HG03097 (cell line): Measurements from ENCODE around the gene RTN4RL1.
A peak's percentile ranks its signal among the peaks of the same experiment; 100 is the strongest.

Experiments used
- ATAC-seq: cut with Tn5 transposase; IDR thresholded peaks from one replicate; pipeline ENCODE4 v1.9.1; 2021; ENCODE audit not compliant: unreplicated experiment, low FRiP score

The RTN4RL1 gene, protein sequence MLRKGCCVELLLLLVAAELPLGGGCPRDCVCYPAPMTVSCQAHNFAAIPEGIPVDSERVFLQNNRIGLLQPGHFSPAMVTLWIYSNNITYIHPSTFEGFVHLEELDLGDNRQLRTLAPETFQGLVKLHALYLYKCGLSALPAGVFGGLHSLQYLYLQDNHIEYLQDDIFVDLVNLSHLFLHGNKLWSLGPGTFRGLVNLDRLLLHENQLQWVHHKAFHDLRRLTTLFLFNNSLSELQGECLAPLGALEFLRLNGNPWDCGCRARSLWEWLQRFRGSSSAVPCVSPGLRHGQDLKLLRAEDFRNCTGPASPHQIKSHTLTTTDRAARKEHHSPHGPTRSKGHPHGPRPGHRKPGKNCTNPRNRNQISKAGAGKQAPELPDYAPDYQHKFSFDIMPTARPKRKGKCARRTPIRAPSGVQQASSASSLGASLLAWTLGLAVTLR

GRCh38 chr17:2025220-2025621 lies at the start of gene RTN4RL1:
TSS of gene RTN4RL1 (minus strand) at chr17:2025334. CDS start at chr17:2024865, 469 bp downstream.
- ATAC-seq, result no peak

DNA sequence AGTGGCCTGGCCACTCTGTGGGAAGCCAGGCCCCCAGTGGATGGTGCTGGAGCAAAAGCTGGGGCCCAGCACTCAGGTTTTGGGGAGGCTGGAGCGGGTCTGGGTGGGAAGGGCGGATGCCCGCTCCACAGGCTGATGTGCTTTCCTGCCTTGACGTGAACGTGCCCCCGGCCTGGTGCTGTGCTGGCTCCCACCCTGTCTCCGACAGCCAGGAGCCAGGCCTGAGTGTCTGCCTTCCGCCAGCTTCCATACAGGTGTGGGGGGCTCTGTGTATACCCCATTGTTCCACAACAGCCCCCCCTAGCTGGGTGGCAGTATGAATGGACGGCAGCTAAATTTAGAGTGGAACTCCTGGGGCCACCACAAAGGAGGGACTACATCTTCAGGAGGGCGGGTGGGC lies 49.8 kb upstream of the RTN4RL1 start:
- no peak for ATAC-seq

- no peak for ATAC-seq
These were observed 46.5 kb upstream of the RTN4RL1 start for GRCh38 chr17:2071455-2072281.

GRCh38 chr17:2071024-2071385 lies 45.9 kb upstream of the RTN4RL1 start:
- ATAC-seq, result no peak

- ATAC-seq, result peak; percentile 81
These were observed 45.3 kb upstream of the RTN4RL1 start for GRCh38 chr17:2070241-2071023.

DNA sequence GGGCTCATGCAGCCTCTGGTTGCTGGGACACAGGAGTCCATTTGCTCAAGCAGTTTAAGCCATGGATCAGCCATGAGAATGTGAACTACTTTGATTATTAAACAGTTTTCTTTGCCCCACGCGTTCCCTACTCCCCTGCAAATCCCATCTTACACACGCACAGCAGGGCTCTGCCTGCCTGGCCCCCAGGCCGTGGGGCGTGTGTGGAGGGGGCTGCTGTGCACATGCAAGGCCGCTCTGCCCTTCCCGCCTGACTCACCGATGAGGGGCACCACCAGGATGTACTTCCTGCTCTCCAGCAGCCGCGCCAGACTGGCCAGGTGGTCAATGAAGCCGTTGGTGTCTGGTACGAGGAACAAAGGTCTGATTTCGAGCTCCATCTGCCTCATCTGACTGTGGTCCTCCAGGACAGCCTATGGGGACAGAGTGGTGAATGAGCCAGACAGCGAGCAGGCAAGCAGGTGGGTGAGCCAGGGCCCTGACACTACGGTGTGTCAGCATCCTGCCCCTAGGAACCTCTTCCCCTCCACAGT lies 43.5 kb upstream of the RTN4RL1 start:
- ATAC-seq, result no peak

- ATAC-seq, result no peak
These were observed 42.9 kb upstream of the RTN4RL1 start for GRCh38 chr17:2068031-2068518.

- ATAC-seq, result no peak
These were observed 42.5 kb upstream of the RTN4RL1 start for GRCh38 chr17:2067608-2068024.

GRCh38 chr17:2067048-2067561 lies 42.0 kb upstream of the RTN4RL1 start:
- ATAC-seq, result no peak

GRCh38 chr17:2065949-2066400 lies 40.8 kb upstream of the RTN4RL1 start:
- ATAC-seq, result no peak

GRCh38 chr17:2064980-2065785 lies 40.0 kb upstream of the RTN4RL1 start:
- ATAC-seq, result no peak

GRCh38 chr17:2064520-2064971 lies 39.4 kb upstream of the RTN4RL1 start:
- ATAC-seq, result no peak

- ATAC-seq, result no peak
These were observed 39.0 kb upstream of the RTN4RL1 start for GRCh38 chr17:2064147-2064489.

- no peak for ATAC-seq
These were observed 38.4 kb upstream of the RTN4RL1 start for GRCh38 chr17:2063261-2064146.

DNA sequence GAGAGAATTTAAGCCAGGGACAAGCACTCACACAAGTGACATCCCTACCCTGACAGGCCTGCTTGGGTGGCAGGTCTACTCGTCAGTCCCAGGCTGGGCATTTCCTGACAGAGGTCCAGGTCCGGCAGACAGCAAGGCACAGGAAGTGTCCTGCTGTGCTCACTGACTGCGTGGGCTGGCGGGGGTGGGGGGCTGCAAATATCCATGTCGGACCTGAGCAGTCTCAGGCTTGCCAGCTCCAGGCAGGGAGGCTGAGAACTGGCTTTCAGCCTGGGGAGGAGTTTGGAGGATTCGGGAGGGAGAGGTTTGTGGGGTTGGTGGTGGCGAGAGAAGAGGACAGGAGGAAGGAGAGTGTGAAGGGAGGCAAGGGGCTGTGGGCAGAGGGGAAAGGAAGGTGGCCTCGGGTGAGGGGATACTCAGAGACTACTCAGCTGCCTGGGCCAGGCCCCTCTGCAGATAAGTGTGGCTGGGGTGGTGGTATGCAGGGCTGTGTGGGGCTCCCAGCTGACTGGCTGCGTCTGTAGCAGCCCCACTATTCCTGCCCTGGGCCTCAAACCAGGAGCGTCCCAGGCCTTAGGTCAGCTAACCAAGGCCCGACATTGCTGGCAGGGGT lies 37.5 kb upstream of the RTN4RL1 start:
- no peak for ATAC-seq

DNA sequence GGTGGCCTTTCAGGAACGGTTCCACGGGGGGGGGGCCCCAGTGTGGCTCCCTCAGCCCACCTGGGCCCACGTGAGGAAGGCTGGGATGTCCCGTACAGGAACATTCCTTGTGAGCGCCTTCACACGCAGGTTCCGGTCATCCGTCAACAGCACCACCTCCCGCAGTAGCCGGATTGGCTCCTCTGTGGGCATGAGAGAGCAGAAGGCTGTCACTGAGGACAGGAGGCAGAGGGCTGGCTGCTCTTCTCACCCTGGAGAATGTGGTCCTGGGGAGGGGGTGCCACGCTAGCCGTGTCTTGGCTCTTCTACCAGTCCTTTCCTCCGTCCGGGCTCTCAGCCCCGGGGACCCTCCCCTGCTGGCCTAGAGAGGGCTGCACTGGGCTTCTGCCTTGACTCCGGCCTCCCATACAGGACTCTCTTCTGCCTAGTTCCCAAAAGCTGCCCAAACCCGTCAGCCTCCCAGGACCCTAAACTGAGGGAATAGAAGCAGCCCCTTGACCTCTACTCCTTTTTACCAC lies 36.4 kb upstream of the RTN4RL1 start:
- no peak for ATAC-seq

DNA sequence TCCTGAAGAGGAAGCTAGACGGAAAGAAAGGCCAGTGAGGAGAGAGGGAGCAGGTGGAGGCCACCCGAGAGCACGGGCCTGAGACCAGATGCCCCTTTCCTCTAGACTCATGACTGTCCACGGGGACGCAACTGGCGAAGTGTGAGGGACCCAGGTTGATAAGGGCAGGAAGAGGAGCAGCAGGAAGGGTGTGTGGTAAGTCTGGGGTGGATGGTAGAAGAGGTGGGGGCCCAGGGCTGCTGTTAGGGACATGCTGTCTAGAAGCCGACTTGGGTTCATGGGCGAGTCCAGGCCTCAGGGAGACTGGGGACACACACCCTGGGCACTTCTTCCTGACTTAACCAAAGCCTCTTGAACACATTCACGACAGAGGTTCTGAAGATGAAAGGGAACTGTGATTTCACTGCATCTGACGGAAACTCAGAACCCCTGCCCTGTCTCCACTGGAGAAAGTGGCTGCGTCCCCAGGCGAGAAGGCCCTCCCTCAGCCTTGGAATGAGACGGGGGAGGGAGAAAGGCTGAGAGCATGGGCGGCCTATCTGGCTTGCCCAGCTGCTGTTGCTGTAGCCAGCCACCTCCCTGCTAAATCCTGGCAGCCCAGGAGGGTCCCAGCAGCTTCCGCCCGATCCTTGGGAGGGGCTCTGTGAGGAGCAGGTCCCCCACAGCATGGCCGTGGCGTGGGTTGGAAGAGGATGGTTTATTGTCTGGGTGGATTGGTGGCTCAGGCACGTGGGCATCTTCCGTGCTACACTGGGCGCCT lies 35.7 kb upstream of the RTN4RL1 start:
- no peak for ATAC-seq
